Measurements from ENCODE around the gene EBI3. TPM values are rescaled to one million over a fixed set of nuclear protein-coding genes. Genes with fewer than 3 reads are reported as not detected.
A peak's percentile ranks its signal among the peaks of the same experiment; 100 is the strongest.

The EBI3 gene
- total and polyA plus RNA-seq, 2 of the 13 experiments (the other 11 are each of a cell fraction or from before 2014, with no cell fraction given), result 3.4 TPM; not detected in 1

DNA sequence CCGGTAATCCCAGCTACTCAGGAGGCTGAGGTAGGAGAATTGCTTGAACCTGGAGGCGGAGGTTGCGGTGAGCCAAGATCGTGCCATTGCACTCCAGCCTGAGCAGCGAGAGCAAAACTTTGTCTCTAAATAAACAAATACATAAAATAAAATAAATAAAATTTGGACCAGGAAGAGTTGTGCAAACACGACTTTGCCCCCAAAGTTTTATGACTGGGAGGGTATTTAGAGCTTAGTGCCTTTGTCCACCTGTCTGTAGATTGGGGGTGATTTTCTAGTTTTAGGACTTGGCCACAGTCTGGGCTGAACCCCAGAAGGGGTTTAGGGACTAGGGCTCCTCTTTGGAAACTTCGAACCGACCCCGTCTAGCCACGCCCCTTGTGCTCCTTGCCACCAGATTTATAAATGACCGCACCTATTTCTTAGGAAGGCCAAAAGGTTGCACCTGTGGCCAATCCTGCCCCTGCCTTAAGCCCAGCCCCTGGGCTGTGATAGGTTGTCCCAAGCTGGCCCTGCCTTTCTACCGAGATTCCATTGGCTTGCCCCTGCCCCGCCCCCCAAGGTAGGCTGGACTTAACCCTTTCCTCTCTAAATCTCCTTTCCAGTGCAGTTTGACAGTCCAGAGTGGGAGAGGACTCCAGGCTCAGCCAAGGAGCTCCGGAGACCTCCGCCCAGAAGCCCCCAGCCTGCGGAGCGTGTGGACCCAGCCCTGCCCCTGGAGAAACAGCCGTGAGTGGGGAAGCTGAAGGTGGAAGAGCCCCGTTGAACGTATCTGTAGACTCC is 55.0 kb downstream of the EBI3 start (continued):
- TF ChIP-seq, protein P1, sequence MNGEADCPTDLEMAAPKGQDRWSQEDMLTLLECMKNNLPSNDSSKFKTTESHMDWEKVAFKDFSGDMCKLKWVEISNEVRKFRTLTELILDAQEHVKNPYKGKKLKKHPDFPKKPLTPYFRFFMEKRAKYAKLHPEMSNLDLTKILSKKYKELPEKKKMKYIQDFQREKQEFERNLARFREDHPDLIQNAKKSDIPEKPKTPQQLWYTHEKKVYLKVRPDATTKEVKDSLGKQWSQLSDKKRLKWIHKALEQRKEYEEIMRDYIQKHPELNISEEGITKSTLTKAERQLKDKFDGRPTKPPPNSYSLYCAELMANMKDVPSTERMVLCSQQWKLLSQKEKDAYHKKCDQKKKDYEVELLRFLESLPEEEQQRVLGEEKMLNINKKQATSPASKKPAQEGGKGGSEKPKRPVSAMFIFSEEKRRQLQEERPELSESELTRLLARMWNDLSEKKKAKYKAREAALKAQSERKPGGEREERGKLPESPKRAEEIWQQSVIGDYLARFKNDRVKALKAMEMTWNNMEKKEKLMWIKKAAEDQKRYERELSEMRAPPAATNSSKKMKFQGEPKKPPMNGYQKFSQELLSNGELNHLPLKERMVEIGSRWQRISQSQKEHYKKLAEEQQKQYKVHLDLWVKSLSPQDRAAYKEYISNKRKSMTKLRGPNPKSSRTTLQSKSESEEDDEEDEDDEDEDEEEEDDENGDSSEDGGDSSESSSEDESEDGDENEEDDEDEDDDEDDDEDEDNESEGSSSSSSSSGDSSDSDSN (CRISPR knock-in tag; IDR thresholded peaks at IDR 0.05), result no peak
- TF ChIP-seq, protein P2, sequence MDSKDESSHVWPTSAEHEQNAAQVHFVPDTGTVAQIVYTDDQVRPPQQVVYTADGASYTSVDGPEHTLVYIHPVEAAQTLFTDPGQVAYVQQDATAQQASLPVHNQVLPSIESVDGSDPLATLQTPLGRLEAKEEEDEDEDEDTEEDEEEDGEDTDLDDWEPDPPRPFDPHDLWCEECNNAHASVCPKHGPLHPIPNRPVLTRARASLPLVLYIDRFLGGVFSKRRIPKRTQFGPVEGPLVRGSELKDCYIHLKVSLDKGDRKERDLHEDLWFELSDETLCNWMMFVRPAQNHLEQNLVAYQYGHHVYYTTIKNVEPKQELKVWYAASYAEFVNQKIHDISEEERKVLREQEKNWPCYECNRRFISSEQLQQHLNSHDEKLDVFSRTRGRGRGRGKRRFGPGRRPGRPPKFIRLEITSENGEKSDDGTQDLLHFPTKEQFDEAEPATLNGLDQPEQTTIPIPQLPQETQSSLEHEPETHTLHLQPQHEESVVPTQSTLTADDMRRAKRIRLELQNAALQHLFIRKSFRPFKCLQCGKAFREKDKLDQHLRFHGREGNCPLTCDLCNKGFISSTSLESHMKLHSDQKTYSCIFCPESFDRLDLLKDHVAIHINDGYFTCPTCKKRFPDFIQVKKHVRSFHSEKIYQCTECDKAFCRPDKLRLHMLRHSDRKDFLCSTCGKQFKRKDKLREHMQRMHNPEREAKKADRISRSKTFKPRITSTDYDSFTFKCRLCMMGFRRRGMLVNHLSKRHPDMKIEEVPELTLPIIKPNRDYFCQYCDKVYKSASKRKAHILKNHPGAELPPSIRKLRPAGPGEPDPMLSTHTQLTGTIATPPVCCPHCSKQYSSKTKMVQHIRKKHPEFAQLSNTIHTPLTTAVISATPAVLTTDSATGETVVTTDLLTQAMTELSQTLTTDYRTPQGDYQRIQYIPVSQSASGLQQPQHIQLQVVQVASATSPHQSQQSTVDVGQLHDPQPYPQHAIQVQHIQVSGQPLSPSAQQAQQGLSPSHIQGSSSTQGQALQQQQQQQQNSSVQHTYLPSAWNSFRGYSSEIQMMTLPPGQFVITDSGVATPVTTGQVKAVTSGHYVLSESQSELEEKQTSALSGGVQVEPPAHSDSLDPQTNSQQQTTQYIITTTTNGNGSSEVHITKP (CRISPR knock-in tag; IDR thresholded peaks at IDR 0.05; ENCODE audit: low read depth), result no peak
- TF ChIP-seq KMT2B (CRISPR knock-in tag; IDR thresholded peaks at IDR 0.05) (no peak; the same call in 1 of the 2 replicates), SMYD3 (CRISPR knock-in tag; IDR thresholded peaks at IDR 0.05) (no peak), ZEB1 (IDR thresholded peaks at IDR 0.05; ENCODE audit: insufficient replicate concordance, low read depth) (peak; percentile 45), NR2F1 (CRISPR knock-in tag; IDR thresholded peaks at IDR 0.05) (peak; percentile 44 to 45; a peak in 2 of 4 replicates), ZNF883 (CRISPR knock-in tag; IDR thresholded peaks at IDR 0.05; ENCODE audit: not compliant biosample characterization) (peak; percentile 53), ZNF780A (CRISPR knock-in tag; IDR thresholded peaks at IDR 0.05) (no peak), NFYB (CRISPR knock-in tag; IDR thresholded peaks at IDR 0.05) (peak; percentile 93), BORCS8-MEF2B (CRISPR knock-in tag; IDR thresholded peaks at IDR 0.05) (no peak), ZNF841 (CRISPR knock-in tag; IDR thresholded peaks at IDR 0.05; ENCODE audit: borderline replicate concordance) (no peak), TCF7 (IDR thresholded peaks at IDR 0.05; ENCODE audit: low read depth) (no peak)
- TF ChIP-seq, protein P3, sequence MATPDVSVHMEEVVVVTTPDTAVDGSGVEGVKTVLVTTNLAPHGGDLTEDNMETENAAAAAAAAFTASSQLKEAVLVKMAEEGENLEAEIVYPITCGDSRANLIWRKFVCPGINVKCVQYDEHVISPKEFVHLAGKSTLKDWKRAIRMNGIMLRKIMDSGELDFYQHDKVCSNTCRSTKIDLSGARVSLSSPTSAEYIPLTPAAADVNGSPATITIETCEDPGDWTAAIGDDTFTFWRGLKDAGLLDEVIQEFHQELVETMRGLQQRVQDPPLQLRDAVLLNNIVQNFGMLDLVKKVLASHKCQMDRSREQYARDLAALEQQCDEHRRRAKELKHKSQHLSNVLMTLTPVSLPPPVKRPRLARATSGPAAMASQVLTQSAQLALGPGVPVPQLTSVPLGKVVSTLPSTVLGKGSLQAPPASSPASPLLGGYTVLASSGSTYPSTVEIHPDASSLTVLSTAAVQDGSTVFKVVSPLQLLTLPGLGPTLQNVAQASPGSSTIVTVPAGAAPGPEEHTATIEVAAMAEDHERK (CRISPR knock-in tag; IDR thresholded peaks at IDR 0.05; ENCODE audit: low read depth), result no peak
- TF ChIP-seq, protein P4, sequence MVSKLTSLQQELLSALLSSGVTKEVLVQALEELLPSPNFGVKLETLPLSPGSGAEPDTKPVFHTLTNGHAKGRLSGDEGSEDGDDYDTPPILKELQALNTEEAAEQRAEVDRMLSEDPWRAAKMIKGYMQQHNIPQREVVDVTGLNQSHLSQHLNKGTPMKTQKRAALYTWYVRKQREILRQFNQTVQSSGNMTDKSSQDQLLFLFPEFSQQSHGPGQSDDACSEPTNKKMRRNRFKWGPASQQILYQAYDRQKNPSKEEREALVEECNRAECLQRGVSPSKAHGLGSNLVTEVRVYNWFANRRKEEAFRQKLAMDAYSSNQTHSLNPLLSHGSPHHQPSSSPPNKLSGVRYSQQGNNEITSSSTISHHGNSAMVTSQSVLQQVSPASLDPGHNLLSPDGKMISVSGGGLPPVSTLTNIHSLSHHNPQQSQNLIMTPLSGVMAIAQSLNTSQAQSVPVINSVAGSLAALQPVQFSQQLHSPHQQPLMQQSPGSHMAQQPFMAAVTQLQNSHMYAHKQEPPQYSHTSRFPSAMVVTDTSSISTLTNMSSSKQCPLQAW (CRISPR knock-in tag; IDR thresholded peaks at IDR 0.05), result peak; percentile 30; the same call in 1 of the 2 replicates
- TF ChIP-seq, protein P5, sequence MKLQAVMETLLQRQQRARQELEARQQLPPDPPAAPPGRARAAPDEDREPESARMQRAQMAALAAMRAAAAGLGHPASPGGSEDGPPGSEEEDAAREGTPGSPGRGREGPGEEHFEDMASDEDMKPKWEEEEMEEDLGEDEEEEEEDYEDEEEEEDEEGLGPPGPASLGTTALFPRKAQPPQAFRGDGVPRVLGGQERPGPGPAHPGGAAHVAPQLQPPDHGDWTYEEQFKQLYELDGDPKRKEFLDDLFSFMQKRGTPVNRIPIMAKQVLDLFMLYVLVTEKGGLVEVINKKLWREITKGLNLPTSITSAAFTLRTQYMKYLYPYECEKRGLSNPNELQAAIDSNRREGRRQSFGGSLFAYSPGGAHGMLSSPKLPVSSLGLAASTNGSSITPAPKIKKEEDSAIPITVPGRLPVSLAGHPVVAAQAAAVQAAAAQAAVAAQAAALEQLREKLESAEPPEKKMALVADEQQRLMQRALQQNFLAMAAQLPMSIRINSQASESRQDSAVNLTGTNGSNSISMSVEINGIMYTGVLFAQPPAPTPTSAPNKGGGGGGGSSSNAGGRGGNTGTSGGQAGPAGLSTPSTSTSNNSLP (IDR thresholded peaks at IDR 0.05; ENCODE audit: low read depth, low read length), result no peak
